ENCODE measurements around the gene RTP3. TPM values are rescaled to one million over a fixed set of nuclear protein-coding genes. Genes with fewer than 3 reads are reported as not detected.

The RTP3 gene
- total RNA-seq, 1 donor from 2014 or later, result not detected

GRCh38 chr3:46479021-46479420 lies 18.8 kb upstream of the RTP3 start:
- no peak for DNase-seq (ENCODE audit: extremely low spot score, unreplicated experiment)
- H3K27me3 Mint-ChIP-seq, result peaks cover 34% of the 10 kb centered on the region
- TF ChIP-seq CTCF (conservative IDR thresholded peaks at IDR 0.05), result no peak

GRCh38 chr3:46479696-46480095 lies 18.1 kb upstream of the RTP3 start:
- H3K4me3 Mint-ChIP-seq, result no peak overlapping the region
- DNase-seq (ENCODE audit: extremely low spot score, unreplicated experiment), result no peak

More at GRCh38 chr3:46479021-46479420, 18.8 kb upstream of the RTP3 start:
- Mint-ChIP-seq H3K27ac (no peak overlapping the region), H3K4me3 (no peak overlapping the region), H3K36me3 (peaks cover 5% of the 10 kb centered on the region), H3K9me3 (peaks cover 7% of the 10 kb centered on the region), H3K4me1 (ENCODE audit: unreplicated experiment) (no peaks in the 10 kb centered on the region)

GRCh38 chr3:46480491-46481195 lies 17.1 kb upstream of the RTP3 start:
- TF ChIP-seq CTCF (conservative IDR thresholded peaks at IDR 0.05), result no peak
- no peak for DNase-seq (ENCODE audit: extremely low spot score, unreplicated experiment)
- Mint-ChIP-seq H3K27ac (no peak overlapping the region), H3K4me1 (ENCODE audit: unreplicated experiment) (no peaks in the 10 kb centered on the region), H3K36me3 (no peaks in the 10 kb centered on the region), H3K4me3 (no peak overlapping the region), H3K27me3 (peaks cover 24% of the 10 kb centered on the region), H3K9me3 (no peaks in the 10 kb centered on the region)

More at GRCh38 chr3:46479696-46480095, 18.1 kb upstream of the RTP3 start:
- no peak overlapping the region for H3K27ac Mint-ChIP-seq
- peaks cover 5% of the 10 kb centered on the region for H3K36me3 Mint-ChIP-seq
- peaks cover 6% of the 10 kb centered on the region for H3K9me3 Mint-ChIP-seq
- H3K27me3 Mint-ChIP-seq, result peaks cover 33% of the 10 kb centered on the region
- TF ChIP-seq CTCF (conservative IDR thresholded peaks at IDR 0.05), result no peak
- H3K4me1 Mint-ChIP-seq (ENCODE audit: unreplicated experiment), result no peaks in the 10 kb centered on the region

- H3K36me3 Mint-ChIP-seq, result no peaks in the 10 kb centered on the region
- H3K4me1 Mint-ChIP-seq (ENCODE audit: unreplicated experiment), result no peaks in the 10 kb centered on the region
- peaks cover 24% of the 10 kb centered on the region for H3K27me3 Mint-ChIP-seq
- no peak for DNase-seq (ENCODE audit: extremely low spot score, unreplicated experiment)
- H3K9me3 Mint-ChIP-seq, result no peaks in the 10 kb centered on the region
- no peak for TF ChIP-seq CTCF (conservative IDR thresholded peaks at IDR 0.05)
- H3K27ac Mint-ChIP-seq, result no peak overlapping the region
- no peak overlapping the region for H3K4me3 Mint-ChIP-seq
Measured at GRCh38 chr3:46481636-46482035, 16.1 kb upstream of the RTP3 start.

- Mint-ChIP-seq H3K27ac (no peak overlapping the region), H3K36me3 (no peaks in the 10 kb centered on the region)
Measured at GRCh38 chr3:46482632-46483350, 15.0 kb upstream of the RTP3 start.

More at GRCh38 chr3:46482632-46483350, 15.0 kb upstream of the RTP3 start:
- Mint-ChIP-seq H3K4me3 (no peak overlapping the region), H3K4me1 (ENCODE audit: unreplicated experiment) (no peaks in the 10 kb centered on the region), H3K9me3 (no peaks in the 10 kb centered on the region), H3K27me3 (peaks cover 24% of the 10 kb centered on the region)
- no peak for DNase-seq (ENCODE audit: extremely low spot score, unreplicated experiment)
- TF ChIP-seq CTCF (conservative IDR thresholded peaks at IDR 0.05), result no peak
